Measurements from ENCODE around the gene BICD2.

Gene BICD2

GRCh38 chr9:92736563-92737215 is 27.9 kb downstream of the BICD2 start:
- in situ Hi-C loops (cut with MboI; ENCODE audit: low pct_unique_long_range_greater_than_20kb, low sequenced_read_pairs, unreplicated experiment): no loop called here
- DNase-seq (ENCODE audit: low spot score): no peak
- TF ChIP-seq, protein P1, sequence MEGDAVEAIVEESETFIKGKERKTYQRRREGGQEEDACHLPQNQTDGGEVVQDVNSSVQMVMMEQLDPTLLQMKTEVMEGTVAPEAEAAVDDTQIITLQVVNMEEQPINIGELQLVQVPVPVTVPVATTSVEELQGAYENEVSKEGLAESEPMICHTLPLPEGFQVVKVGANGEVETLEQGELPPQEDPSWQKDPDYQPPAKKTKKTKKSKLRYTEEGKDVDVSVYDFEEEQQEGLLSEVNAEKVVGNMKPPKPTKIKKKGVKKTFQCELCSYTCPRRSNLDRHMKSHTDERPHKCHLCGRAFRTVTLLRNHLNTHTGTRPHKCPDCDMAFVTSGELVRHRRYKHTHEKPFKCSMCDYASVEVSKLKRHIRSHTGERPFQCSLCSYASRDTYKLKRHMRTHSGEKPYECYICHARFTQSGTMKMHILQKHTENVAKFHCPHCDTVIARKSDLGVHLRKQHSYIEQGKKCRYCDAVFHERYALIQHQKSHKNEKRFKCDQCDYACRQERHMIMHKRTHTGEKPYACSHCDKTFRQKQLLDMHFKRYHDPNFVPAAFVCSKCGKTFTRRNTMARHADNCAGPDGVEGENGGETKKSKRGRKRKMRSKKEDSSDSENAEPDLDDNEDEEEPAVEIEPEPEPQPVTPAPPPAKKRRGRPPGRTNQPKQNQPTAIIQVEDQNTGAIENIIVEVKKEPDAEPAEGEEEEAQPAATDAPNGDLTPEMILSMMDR (IDR thresholded peaks at IDR 0.05; ENCODE audit: extremely low read depth, insufficient read depth, missing control alignments): no peak

- no peak for DNase-seq (ENCODE audit: low spot score)
- in situ Hi-C loops (cut with MboI; ENCODE audit: low pct_unique_long_range_greater_than_20kb, low sequenced_read_pairs, unreplicated experiment): no loop called here
- TF ChIP-seq, protein P1 (IDR thresholded peaks at IDR 0.05; ENCODE audit: extremely low read depth, insufficient read depth, missing control alignments): no peak
Measured at GRCh38 chr9:92735636-92736562, 28.7 kb downstream of the BICD2 start.

DNA sequence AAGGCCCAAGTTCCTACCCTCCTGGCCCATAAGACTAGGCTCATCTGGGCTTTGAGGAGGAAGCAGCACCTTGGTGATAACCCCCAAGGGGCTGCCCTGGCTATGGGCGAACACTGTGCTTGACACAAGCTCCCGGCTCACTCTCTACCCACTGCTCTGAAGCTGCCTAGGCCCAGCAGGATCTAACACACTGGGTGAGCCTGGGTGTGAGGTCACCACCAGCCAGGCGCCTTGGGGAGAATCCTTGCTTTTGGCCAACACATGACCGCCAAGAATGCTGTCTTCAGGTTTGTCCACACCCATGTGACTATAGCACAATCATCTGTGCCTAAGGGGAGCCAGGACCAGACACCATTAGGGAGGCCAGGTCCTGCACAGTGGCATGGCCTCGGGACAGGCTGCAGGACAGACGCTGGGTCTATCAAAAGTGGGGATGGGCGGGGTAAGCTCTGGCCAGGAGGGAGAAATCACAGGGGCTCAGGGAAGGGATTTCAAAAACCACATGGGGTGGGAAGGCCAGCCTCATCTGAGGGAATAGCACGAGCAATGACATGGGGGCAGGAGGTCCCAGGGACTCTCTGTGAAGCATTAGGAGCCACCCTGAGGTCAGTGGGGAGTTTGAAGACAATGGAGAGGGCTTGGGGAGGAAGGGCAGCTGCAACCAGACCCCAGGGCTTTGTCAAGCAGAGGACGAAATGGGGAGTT is 29.6 kb downstream of the BICD2 start:
- in situ Hi-C loops (cut with MboI; ENCODE audit: low pct_unique_long_range_greater_than_20kb, low sequenced_read_pairs, unreplicated experiment): no loop called here
- no peak for DNase-seq (ENCODE audit: low spot score)
- TF ChIP-seq, protein P1 (IDR thresholded peaks at IDR 0.05; ENCODE audit: extremely low read depth, insufficient read depth, missing control alignments): no peak

DNA sequence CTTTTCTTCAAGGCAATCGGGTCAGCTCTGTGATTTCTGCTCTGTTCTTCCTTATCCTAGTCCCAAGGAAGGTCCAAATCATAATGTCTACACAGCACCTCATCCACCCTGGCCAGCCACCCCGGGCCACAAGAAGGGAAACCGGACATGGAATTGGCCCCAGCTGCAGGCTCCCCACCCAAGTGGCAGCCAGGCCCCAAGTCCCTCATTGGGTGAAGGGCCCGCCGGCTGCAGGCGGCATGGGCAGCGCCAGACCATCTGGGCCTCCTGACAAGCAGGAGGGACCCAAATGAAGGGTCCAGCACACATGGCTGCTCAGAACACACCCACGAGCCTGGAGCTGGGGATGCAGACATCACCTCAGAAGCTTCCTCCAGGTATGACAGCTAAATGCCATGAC is 33.7 kb downstream of the BICD2 start:
- in situ Hi-C loops (cut with MboI; ENCODE audit: low pct_unique_long_range_greater_than_20kb, low sequenced_read_pairs, unreplicated experiment): no loop called here
- DNase-seq (ENCODE audit: low spot score): no peak
- TF ChIP-seq, protein P1 (IDR thresholded peaks at IDR 0.05; ENCODE audit: extremely low read depth, insufficient read depth, missing control alignments): no peak

- no peak for DNase-seq (ENCODE audit: low spot score)
- in situ Hi-C loops (cut with MboI; ENCODE audit: low pct_unique_long_range_greater_than_20kb, low sequenced_read_pairs, unreplicated experiment): no loop called here
Measured at GRCh38 chr9:92729735-92730155, 34.9 kb downstream of the BICD2 start.

More at GRCh38 chr9:92729735-92730155, 34.9 kb downstream of the BICD2 start:
- TF ChIP-seq, protein P1 (IDR thresholded peaks at IDR 0.05; ENCODE audit: extremely low read depth, insufficient read depth, missing control alignments): no peak

Data from GM13977 (cell line).